ENCODE data around the gene MICB.
"Not testable (repeated sequence)": the region's sequence is repeated elsewhere in the genome, so short reads cannot be mapped to it uniquely, and the experiment has no call there.

Gene MICB

DNA sequence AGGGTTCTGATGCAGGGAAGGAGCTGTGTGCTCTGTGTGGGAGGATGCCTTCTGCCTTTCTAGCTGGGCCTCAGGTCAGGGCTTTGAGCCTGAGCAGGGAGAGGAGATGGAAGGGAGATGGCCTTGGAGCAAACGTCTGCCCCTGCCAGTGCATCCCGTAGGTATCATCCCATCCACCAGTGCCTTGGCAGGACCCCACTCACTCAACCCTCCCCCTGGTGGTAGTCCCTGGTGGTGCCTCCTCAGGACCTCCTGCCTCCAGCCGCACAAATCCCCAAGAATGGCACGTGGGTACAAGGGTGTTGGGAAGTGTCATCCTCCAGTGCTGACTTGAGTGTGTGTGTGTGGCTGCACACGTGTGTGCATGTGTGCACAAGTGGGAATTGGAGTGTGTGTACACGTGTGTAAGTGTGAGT, 23.1 kb upstream of the MICB start:
- DNase-seq = peak; percentile 49

DNA sequence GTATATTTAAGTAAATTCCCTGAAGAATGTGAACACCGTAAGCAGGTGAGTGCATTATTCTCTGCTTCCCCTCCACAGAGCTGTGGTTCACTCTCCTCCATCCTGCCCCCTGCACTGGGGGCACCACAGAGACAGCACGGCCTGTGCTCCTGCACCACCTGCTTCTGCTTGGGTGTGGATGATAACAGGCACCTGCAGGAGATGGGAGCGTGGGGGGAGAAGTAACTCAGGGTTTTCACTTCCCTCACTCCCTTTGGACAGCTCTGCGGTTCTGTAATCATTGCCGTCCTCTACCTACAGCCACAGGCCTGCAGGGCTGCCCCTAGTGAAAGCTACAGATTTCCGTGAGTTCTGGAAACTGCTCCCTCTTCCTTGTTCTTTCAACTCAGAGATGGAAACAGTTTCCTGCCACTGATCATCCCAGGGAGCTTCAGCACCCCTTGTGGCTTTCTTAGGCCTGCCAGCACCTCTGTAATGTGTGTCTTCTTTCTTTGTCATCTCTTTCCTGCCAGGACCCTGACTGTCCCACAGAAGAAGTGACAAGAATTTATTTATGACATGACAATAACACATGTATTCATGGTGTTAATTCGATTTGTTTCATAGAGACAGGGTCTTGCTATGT, 21.3 kb upstream of the MICB start:
- no peak for DNase-seq

DNA sequence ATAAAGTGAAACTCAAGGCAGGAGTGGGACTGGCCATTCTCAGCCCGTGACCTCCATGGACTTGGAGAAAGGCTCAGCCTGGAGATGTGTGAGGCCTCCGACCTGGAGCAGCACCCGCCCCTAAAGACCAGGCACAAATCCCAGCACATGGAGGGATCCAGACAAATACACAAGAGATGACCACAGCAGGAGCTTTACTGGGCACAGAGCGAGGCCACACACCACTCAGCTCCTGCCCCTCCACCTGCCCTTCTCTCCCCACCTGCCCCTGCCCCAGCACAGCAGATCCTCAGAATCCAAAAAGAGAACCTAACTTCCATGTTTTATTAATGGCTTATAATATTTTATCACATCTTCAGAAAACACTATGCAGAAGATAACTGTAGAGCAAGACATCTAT, 20.4 kb upstream of the MICB start:
- no peak for DNase-seq

DNA sequence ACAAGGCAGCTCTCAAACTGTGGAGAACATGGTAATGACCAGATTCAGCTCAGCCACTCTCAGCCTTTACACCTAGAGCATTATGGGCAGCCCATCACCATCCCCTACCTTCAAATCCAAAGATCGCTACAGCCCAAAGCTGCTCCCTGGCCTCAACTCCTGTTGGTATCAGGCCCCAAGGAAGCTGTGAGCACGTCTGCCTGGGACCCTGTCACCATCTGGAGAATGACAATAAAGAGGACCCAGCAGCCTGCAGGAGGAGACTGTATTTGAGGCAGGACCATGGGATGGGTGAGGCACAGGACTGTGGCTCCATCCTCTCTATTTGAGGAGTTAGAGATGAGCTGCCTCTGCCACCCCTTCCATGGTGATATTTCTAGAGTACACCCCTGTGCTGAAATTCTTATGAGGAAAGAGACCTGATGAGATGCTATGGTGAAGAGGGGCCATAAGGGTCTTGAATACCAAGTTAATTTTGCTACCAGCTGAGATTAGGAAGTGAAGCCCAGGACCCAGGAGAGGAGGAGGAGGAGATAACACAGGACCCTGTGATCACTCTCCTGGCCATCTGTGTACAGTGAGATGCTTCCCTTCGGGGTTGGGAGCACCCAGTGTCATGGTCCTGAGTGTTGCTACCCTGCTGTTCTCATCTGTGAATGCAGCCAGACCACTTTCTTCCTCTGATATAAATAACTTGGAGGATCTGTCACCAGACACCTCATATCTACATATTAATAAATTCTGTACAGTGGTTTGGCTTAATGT, 19.6 kb upstream of the MICB start:
- no peak for DNase-seq

DNA sequence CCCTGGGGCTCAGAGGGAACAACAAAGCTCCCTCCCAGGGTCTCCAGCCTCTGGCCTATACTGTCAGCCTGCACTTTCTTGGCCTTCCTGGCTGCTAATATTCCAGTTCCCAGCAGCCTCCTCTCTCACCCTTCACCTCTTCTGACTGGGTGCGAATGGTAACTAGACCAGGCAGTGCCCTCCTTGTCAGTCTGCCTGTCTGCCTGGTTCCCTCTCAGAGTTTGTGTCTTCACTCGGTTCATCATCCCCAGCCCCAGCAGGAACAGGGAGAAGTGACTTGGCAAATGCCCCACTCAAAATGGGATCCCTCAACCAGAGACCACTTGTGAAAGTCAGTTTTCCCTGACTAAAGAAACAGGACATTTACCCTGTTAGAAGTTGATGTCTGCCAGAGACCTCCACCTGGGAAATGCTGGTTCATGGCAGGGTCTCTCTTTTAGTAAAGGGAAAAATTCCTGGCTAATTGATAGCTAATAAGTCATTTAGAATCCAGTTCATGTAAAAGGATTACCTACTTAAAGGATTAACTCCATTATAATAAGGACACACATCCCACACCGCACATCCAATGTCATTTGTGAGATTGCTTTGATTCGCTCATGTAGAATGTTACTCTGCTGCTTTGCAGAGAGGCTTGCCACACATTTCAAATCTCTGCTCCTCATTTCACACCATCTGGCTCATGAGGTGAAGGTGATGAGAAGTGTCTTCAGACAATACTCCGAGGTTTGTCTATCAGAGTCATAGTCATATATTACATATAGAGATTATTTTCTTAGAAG, 18.6 kb upstream of the MICB start:
- no peak for DNase-seq

DNA sequence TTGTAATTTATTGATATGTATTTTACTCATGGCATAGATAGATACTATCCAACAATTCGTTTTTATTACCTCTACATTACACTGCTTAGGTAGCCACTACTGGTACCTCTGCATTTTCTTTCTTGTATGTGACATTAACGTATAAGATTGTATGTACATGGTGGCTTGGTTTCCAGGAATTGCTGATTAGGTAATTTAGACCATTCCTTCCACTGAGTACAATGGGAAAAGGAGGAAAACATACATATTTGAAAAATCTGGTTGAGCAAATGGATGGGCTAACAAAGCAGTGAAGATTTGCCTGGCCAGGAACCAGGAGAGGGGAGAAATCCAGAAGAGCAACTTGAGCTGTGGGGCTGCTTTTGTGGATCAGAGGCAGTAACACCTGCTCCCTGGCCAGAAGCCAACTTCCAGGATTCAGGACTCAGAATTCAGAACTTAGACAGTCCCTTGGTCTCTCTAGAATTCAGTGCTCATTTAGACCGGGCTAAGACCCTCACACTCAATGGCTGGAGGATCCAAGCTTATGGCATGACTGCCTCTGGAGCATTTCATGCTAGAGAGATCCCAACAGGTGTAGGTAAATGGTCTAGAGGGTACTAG, 17.9 kb upstream of the MICB start:
- DNase-seq = no peak

DNA sequence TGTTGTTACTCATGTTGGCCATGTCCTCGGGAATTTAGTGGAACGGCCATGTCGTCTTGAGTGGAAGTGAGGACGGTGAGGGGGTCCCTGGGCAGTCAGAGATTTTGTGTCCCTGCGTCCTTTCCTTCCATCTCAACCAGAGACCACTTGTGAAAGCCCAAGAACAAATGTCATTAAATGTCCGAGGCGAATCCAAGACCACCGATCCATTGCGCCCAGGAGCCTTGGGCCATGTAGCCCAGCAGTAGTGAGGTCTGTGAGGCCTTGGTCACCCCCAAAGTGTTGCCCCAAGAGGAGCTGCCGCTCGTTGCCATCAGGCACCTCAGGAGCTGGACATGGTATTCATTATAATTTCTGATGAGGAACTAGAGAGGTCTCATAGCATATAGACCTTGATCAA, 17.4 kb upstream of the MICB start:
- no peak for DNase-seq

DNA sequence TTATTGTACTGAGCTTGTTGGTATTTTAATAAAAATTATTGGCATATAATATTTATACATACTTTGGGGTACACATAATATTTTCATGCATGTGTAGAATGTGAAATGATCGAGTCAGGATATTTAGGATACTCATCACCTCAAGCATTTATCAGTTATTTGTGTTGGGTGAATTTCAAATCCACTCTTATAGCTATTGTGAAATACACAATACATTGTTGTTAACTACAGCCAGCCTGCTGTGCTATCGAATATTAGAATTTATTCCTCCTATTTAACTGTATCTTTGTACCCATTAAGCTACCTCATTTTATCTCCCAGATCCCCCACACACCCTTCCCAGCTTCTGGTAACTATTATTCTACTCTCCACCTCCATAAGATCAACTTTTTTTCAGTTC, 14.6 kb upstream of the MICB start:
- DNase-seq = no peak

DNA sequence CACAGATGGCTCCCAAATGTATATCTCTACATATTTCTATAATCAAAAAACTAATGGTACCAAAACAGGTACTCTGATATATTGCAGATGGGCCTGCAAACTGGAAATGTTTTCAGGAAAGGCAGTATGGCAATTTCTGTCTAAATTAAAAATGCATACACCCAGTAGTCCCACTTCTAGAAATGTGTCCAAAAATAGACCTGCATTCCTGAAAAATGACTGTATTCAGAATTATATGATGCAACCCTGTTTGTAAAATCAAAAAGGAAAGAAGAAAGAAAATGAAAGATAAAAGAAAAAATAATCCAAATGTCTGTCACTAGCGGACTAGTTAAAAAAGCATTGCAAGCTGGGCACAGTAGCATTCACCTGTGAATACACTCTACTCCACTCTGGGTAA, 12.9 kb upstream of the MICB start:
- DNase-seq = no peak

DNA sequence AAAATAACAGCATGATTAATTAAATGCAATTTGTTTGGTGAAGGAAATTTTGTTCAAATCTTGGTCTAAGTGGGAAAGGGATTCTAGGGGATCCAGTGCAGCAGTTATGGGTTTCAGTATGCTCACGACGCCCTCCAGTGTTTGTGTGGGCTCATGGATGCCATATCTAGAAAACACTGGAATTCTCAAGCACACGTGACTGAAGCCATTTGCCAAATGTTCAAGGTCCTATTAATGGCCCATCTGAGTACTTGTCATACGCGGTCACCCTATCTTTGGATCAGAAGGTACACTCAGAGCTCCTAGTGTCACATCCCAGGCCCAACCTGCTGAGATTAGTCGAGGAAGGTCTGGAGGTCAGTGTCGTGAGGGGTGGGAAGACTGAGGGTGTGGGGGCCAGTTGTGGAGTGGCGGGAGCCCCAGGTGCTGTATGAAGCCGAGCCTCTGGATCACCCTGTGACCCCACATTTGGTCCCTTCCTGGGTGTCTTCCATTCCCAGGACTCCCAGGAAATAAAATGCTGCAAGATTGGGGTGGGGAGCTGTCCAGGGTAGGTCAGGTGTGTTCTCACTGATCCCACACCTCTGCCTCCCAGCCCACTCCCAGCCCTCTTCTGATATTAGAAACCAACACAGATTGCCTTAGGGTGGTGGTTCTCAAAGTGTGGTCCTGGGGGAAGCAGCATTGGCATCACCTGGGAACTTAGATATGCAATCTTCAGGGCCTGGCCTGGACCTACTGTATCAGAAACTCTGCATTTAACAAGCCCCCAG, 11.7 kb upstream of the MICB start:
- not testable (repeated sequence) for DNase-seq

DNA sequence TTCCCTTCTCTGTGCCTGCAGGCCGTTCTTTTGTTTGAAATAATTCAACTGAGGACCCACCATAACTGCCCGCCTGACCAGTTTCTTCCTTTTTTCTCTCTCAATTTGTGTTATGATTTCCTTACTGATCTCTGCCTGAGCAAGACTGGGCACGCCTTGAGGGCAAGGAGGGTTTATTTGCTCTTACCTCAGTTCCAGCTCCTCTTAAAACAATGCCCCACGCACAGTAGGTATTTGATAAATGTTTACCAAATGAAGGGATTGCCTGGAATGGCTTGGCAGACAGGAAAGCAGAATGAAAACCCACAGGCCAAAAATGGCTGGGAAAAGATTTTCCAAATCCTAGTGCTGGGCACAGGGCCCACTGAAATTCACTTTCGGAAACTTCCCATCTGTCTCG, 10.3 kb upstream of the MICB start:
- not testable (repeated sequence) for DNase-seq

DNA sequence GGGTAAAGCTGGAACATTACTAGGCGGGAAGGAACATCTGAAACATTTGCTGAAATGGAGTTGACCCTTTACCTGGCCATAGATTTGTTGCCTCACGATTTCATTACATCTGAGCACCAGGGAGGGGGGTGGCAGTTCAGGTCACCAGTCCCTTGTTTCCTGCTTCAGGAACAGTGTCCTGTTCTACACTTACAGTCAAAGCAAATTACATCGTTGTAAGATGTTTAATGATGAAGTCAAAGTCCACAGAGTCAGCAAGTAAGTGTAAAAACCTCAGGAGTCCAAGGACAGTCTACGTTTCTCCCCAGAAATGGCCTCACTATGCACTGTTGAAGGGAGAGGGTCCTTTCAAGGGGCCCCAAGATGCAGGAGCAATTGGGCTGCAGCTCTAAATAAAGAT, 8.9 kb upstream of the MICB start:
- DNase-seq = no peak

DNA sequence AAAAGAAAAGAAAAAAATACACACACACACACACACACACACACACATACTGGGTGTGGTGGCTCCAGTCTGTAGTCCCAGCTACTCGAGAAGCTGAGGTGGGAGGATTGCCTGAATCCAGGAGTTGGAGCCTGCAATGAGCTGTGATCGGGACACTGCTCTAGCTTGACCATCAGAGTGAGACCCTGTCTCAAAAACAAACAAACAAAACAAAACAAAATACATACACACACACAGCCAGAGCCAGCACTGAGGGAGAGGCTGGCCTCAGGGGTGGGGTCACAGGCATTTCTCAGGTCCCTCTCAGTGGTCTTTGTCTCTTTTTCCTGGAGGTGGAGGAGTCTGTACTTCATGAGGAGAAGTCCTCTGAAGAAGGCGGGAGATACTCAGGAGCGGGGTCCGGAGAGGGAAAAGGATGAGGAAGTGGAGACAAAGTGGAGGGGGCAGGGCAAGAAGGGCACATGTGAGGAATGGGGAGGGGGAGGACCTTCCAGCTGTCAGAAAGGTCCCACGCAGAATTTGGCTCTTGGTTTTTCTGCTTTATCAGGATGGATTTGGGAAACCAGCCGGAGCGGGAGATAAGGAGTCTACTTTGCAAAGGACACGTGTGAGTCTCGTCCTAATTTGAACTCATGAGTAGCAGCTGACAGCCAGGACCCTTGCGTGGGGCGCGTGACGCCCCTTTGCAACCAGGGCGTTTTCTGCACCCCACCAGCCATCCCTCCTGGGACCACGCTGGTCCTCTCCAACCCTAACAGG, 7.7 kb upstream of the MICB start:
- no peak for DNase-seq

DNA sequence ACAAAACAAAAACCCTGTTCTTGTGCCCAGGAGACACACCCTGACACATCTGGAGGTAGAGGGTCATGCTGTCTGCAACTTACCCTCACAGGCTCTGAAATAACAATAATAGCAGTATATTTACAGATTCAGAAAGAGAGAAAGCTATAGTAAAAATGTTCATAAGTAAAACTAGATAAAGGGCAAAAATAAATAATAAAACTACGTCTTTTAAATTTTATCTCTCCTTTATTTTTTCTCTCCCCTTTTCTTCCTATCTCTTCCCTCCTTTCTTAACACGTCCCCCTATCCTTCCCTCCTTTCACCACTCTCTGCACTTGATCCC, 4.4 kb upstream of the MICB start:
- DNase-seq = not testable (repeated sequence)

DNA sequence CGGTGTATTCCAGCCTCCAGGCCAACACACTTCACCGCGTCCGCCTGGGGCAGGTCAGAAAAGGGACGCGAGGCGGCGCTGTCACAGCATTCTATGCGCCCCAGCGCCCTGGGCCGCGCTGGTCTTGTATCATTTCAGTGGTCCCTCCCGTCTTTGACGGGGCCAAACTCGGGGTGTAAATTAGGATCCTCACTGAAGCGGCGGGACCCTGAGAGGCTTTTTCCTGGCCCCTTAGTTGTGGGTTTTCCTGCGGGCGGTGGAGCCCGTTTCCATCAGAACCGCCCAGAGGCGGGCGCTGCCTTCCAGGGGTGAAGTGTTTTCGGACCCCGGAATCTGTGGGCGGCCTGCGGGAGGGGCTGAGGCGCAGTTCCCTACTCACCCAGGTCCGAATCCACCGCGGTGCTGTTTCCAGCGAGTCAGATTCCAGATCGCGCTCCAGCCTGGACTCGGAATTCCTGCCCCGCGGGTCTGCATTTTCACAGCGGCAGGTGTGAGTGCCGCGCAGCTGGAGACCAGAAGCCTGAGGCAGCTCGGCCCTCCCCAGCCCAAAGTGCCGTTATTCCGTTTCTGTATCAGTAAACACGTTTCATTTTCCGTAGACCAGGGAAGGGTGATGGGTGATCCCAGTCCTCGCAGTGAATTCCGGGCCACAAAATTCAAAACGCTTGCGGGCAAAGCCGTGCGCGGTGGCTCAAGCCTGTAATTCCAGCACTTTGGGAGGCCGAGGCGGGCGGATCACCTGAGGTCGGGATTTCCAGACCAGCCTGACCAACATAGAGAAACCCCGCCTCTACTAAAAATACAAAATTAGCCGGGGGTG, 3.9 kb upstream of the MICB start:
- DNase-seq = peak; percentile 88

DNA sequence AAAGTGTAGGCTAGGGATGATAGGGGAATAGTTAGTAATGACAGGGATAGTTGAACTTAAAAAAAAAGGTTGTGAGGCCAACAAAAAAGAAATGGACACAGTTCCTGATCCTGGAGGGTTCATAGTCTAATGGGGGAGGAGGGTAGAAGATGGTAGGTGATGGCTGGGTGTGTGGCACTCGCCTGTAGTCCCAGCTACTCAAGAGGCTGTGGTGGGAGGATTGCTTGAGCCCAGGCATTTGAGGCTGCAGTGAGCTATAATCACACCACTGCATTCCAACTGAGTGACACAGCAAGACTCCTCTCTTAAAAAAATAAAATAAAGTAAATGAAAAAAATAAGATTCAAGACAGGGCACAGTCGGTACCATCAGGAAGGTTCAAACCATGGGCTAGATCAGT, 2.4 kb upstream of the MICB start:
- no peak for DNase-seq

DNA sequence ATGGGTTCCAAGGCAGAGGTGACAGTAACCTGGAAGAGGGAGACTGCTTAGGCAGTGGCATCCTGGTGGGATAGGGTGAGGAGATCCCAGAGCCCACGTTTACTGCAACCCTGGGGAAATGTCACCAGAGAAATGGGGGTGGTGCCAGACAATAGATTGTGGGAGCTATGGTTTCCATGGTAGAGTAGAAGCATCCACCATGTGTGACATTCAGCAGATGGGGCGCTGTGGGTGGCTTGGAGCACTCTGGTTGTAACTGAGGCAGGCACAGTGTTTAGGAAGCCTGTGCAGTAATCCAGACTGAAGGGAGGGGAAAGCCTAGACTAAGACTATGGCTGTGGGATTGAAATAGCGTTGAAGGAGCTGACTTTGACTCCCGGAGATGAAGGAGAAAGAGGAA, 1.1 kb upstream of the MICB start:
- DNase-seq = peak; percentile 34

DNA sequence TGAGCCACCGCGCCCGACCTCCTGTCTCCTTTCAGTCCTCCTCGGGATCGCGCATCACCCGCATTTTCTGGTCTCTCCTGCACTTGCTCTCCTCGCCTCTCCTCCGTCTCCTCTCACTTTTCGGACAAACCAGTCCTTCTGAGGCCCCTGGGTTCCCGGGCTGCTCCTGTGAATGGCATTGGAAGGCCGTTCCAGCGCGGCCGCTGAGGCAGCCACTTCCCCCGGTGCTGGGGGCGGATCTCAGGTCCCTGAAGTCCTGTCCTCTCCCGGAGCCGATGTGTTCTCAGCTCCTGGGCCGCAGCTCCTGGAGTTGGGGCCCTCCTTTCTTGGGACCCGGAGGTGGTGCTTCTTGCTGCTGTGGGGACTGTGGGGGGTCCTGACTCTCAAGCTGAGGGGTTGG, 803 bp downstream of the MICB start:
- no peak for DNase-seq

DNA sequence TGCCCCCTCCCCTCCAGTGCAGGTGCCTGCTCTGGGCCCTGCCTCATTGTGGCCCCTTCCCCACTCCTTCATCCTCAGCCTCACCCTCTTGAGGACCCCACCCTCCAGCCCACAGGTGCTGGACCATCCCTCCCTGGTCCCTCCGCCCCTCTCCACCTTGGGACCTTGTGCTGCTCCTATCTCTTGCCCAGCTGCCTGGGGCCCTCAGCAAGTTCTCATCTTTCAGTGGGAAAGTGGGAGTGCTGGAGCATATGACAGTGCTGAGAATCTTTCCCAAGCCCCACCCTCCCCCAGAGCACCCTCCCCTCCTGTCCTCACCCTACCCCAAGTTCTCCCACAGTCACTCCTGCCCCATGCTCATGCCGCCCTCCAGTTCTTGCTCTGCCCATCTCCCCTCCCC, 1.7 kb downstream of the MICB start:
- not testable (repeated sequence) for DNase-seq

DNA sequence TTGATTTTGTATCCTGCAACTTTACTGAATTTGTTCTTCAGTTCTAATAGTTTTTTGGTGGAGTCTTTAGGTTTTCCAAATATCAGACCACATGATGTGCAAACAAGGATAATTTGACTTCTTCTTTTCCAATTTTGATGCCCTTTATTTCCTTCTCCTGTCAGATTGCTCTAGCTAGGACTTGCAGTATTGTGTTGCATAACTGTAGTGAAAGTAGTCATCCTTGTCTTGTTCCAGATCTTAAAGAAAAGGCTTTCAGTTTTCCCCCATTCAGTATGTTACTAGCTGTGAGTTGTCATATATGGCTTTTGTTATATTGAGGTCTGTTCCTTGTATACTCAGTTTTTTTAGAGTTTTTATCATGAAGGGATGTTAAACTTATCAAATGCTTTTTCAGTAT, 4.6 kb downstream of the MICB start:
- DNase-seq = no peak

DNA sequence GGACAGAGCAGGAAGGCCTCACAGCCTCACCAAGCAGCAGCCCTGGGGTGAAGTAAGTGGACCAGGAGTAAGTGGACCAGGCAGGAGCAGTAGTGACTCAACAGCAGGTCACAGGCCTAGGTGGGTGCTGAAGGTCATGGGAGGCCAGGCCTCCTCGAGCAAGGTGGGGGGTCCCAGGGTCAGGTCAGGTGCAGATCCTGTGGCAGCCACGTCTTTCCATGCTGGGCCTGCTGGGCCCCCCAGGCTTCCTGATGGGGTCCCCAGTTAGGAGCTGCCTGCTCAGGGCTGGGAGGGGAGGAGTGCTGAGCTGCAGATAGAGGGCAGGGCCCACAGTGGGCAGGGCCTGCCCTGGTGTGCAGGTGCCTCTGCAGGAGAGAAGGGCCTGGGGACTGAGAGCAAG, 11.1 kb downstream of the MICB start:
- DNase-seq = not testable (repeated sequence)

Measured in activated CD4-positive, alpha-beta T cell treated with anti-CD3 and anti-CD28 coated beads for 48 hours (primary cell).